ENCODE results near the gene ACTN4. TPM values are rescaled to one million over a fixed set of nuclear protein-coding genes. Genes with fewer than 3 reads are reported as not detected.
A peak's percentile ranks its signal among the peaks of the same experiment; 100 is the strongest.

The ACTN4 gene
- total and polyA plus RNA-seq, 2 donors (not counting 3 experiments of a cell fraction or from before 2014, with no cell fraction given), result 313 to 748 TPM

DNA sequence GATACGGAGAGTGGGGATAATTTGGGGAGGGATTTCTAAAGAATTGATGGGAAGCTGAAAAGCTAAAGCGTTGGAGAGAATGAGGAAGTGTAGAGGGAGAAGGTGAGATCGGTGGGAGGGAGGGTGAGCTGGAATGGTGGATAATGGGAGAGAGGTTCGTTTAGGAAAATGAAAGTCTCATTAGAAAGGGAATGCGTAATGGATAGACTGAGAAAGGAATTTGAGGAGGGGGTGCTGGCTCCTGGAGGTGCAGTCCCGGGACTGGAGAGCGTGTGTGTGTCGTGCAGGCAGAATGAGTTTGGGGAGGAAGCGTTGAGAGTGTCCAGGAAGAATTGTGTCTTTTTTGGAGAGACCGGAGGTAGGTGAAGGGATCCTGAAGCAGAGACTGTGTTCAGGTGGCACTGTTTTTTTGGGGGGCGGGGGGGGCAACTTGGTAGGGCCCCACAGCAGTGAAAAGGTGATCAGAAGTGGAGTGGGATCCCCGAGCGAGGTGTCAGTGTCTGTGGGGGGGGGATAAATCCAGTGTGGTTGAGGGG, 1.4 kb downstream of the ACTN4 start:
- peak overlapping the region; percentile 54 for H3K4me2 ChIP-seq (ENCODE audit: insufficient read depth, low read length)
- dilution Hi-C loops (cut with MboI; ENCODE audit: extremely low pct_ligation_motif_present, low sequenced_read_pairs) (no loop called here), intact Hi-C loops (cut with micrococcal nuclease) (loop anchor here (1.0 to 10.0 kb wide), 2 partner anchors 58 to 206 kb away; no protein-coding TSS in a partner anchor)
- DNase-seq (ENCODE audit: low read depth, low spot score) (no peak), FAIRE-seq (no peak)
- no peaks in the 10 kb centered on the region for H3K36me3 ChIP-seq (ENCODE audit: control insufficient read depth in 2 of 2, extremely low read depth in 1 of 2, insufficient read depth in 2 of 2, low read length in 2 of 2)
- ChIA-PET CTCF (interaction anchor here (0.7 to 5.0 kb wide), 8 partner anchors 13 to 246 kb away, joined by 3 to 57 read pairs (median 3); partner anchors contain the start of gene FAM98C), POLR2A (interaction anchor here (1.9 to 3.0 kb wide), 5 partner anchors 9 to 58 kb away, joined by 4 to 28 read pairs (median 9); no protein-coding TSS in a partner anchor)
- H3K27me3 ChIP-seq (ENCODE audit: control insufficient read depth in 2 of 2, insufficient read depth in 2 of 2, low read length in 2 of 2), result no peaks in the 10 kb centered on the region
- H3K9ac ChIP-seq (replicated peaks; ENCODE audit: extremely low read depth, insufficient read depth, low read length), result peak overlapping the region; percentile 92
- peaks cover 42% of the 10 kb centered on the region for H3K4me1 ChIP-seq (ENCODE audit: control insufficient read depth, extremely low read depth, insufficient read depth, low read length)
- no peak overlapping the region for H2AFZ ChIP-seq (ENCODE audit: low read depth, low read length)
- H3K9me1 ChIP-seq (replicated peaks; ENCODE audit: control insufficient read depth, extremely low read depth, insufficient read depth, low read length), result no peaks in the 10 kb centered on the region
- H3K4me3 ChIP-seq (replicated peaks in 1 of 3; ENCODE audit: insufficient read depth in 1 of 3, low read depth in 1 of 3, low read length in 3 of 3), result peak overlapping the region; percentile 96 to 99 (median 98)
- no peaks in the 10 kb centered on the region for H4K20me1 ChIP-seq (replicated peaks; ENCODE audit: control insufficient read depth, extremely low read depth, insufficient read depth, low read length)
- peak overlapping the region; percentile 70 for H3K27ac ChIP-seq (ENCODE audit: insufficient read depth, low read depth, low read length)
- TF ChIP-seq POLR2A (IDR thresholded peaks at IDR 0.05; ENCODE audit: low read depth, low read length) (no peak), JUN (IDR thresholded peaks at IDR 0.05; ENCODE audit: borderline replicate concordance, insufficient read depth, insufficient read length, low read depth) (no peak), GATA2 (IDR thresholded peaks at IDR 0.05; ENCODE audit: insufficient read depth, insufficient read length, low read depth, low read length) (no peak), FOS (IDR thresholded peaks at IDR 0.05; ENCODE audit: borderline replicate concordance, insufficient read depth, low read length) (no peak), MYC (IDR thresholded peaks at IDR 0.05; ENCODE audit: low read depth, low read length) (no peak), POLR2AphosphoS5 (IDR thresholded peaks at IDR 0.05; ENCODE audit: insufficient read depth, low read depth, low read length) (no peak), EZH2 (IDR thresholded peaks at IDR 0.05; ENCODE audit: borderline replicate concordance, low read depth, low read length, severe bottlenecking) (no peak), CTCF (IDR thresholded peaks at IDR 0.05; ENCODE audit: extremely low read depth in 1 of 2, insufficient read depth in 1 of 2, low read depth in 1 of 2, low read length in 2 of 2) (no peak)
- TF ChIP-seq, protein P1, sequence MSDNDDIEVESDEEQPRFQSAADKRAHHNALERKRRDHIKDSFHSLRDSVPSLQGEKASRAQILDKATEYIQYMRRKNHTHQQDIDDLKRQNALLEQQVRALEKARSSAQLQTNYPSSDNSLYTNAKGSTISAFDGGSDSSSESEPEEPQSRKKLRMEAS (IDR thresholded peaks at IDR 0.05; ENCODE audit: insufficient read depth, insufficient read length), result no peak
- BruUV-seq (replicated peaks), result no TSS peak
- H3K79me2 ChIP-seq (ENCODE audit: control insufficient read depth, insufficient read depth, low read length), result peaks cover 64% of the 10 kb centered on the region
- no peaks in the 10 kb centered on the region for H3K9me3 ChIP-seq (replicated peaks; ENCODE audit: control insufficient read depth, insufficient read depth, low read length)
